H54 (cell line): ENCODE measurements around the gene TRNT1.

Source experiments
- DNase-seq: peaks from one replicate; pipeline ENCODE4 v3.0.0; 2011; ENCODE audit warnings: low spot score, mixed read lengths; ENCODE audit not compliant: insufficient read length
- FAIRE-seq: peaks from 3 replicates; lab custom pipeline; 2011; peaks lifted over from hg19 to GRCh38; lab: Jason Lieb, UNC
- POLR2A ChIP-seq: IDR thresholded peaks from 2 replicates; pipeline ENCODE4 v1.6.1; 2011; ENCODE audit warnings: low read depth, mild to moderate bottlenecking, low read length

Gene TRNT1

GRCh38 chr3:3178498-3179328 lies 52.0 kb downstream of the TRNT1 start:
- TF ChIP-seq POLR2A = no peak
- no peak for FAIRE-seq
- DNase-seq = no peak

GRCh38 chr3:3179407-3180094 lies 52.8 kb downstream of the TRNT1 start, which contains the start of gene CRBN:
Gene CRBN, minus strand, starts transcription at chr3:3179691. Its CDS starts 4 bp downstream, at chr3:3179687.
- peak; percentile 55; the same call in 1 of the 2 replicates for TF ChIP-seq POLR2A
- DNase-seq = peak; percentile 74
- FAIRE-seq = peak; percentile 55

- FAIRE-seq (no peak), DNase-seq (no peak)
- TF ChIP-seq POLR2A = no peak
These were observed 53.7 kb downstream of the TRNT1 start for GRCh38 chr3:3180456-3180855.

GRCh38 chr3:3184876-3185275 lies 58.1 kb downstream of the TRNT1 start:
- no peak for TF ChIP-seq POLR2A
- DNase-seq (no peak), FAIRE-seq (no peak)

- DNase-seq (no peak), FAIRE-seq (no peak)
- TF ChIP-seq POLR2A = no peak
These were observed 62.5 kb downstream of the TRNT1 start for GRCh38 chr3:3189102-3189727.

- no peak for DNase-seq
- no peak for FAIRE-seq
- no peak for TF ChIP-seq POLR2A
These were observed 63.2 kb downstream of the TRNT1 start for GRCh38 chr3:3189961-3190360.

GRCh38 chr3:3191675-3192285 lies 65.0 kb downstream of the TRNT1 start:
- no peak for TF ChIP-seq POLR2A
- DNase-seq (no peak), FAIRE-seq (no peak)

GRCh38 chr3:3192286-3192675 lies 65.5 kb downstream of the TRNT1 start:
- no peak for TF ChIP-seq POLR2A
- FAIRE-seq = no peak
- DNase-seq = no peak

- FAIRE-seq (no peak), DNase-seq (no peak)
- no peak for TF ChIP-seq POLR2A
These were observed 68.1 kb downstream of the TRNT1 start for GRCh38 chr3:3194861-3195260.

GRCh38 chr3:3196148-3196861 lies 69.6 kb downstream of the TRNT1 start:
- no peak for TF ChIP-seq POLR2A
- FAIRE-seq (peak; percentile 48), DNase-seq (no peak)
